Activated CD4-positive, alpha-beta T cell treated with anti-CD3 and anti-CD28 coated beads for 1 hour (primary cell): ENCODE measurements around the gene DPEP1.
"Not testable (repeated sequence)": the region's sequence is repeated elsewhere in the genome, so short reads cannot be mapped to it uniquely, and the experiment has no call there.

ENCODE experiments used
- DNase-seq: peaks from one replicate; pipeline ENCODE4 v3.0.0-alpha.2; 2020

The DPEP1 gene

DNA sequence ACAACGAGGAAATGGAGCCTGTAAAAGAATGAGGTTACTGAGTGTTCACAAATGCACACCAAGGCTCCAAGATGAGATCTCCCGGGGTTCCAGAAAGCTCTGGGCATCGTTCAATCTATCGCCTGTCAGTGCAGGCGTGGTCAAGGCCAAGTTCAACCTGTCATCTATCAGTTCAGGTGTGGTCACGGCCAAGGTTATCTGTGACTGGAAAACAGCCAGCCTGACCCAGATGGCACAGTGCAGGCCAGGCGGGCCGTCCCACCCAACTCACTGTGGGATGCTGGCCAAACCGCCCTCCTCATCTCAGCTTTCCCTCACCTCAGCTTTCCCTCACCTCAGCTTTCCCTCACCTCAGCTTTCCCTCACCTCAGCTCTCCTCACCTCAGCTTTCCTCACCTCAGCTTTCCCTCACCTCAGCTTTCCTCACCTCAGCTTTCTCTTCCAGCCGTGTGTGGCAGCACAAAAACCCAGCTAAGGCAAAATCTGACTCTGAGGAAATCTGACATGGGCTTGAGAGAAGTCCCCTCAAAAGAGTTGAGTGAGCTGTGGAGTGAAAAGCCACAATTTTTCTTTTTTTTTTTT, 41.7 kb downstream of the DPEP1 start:
- DNase-seq: no peak

DNA sequence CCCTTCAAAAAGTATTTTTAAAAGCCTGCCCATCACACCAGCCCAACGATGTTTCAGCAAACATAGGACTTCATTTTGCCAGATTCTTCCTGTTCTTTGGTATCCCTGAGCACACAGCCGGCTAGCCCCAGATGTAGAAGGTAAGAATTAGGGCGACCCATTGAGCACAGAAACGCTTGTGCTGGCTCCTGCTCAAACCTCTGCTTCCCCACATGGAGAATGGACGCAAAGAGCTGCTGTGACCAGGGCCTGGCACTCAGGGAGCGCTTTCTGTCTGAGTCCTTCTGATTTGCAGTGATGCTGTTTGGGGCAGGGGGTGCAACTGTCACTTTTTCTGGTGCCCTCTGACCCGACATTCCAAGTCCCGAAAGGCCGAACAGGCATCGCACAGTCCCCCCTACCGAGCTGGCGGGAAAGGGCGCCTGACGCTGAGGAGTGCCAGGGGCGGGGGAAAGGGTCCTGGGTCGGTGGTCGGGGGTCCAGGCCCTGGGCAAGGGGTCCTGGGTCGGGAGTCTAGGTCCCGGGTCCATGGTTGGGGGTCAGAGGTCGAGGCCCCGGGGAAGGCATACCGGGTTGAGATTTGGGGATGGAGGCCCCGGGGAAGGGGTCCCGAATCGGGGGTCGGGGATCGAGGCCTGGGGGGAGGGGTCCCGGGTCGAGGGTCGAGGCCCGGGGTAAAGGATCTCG, 43.1 kb downstream of the DPEP1 start:
- DNase-seq: no peak

DNA sequence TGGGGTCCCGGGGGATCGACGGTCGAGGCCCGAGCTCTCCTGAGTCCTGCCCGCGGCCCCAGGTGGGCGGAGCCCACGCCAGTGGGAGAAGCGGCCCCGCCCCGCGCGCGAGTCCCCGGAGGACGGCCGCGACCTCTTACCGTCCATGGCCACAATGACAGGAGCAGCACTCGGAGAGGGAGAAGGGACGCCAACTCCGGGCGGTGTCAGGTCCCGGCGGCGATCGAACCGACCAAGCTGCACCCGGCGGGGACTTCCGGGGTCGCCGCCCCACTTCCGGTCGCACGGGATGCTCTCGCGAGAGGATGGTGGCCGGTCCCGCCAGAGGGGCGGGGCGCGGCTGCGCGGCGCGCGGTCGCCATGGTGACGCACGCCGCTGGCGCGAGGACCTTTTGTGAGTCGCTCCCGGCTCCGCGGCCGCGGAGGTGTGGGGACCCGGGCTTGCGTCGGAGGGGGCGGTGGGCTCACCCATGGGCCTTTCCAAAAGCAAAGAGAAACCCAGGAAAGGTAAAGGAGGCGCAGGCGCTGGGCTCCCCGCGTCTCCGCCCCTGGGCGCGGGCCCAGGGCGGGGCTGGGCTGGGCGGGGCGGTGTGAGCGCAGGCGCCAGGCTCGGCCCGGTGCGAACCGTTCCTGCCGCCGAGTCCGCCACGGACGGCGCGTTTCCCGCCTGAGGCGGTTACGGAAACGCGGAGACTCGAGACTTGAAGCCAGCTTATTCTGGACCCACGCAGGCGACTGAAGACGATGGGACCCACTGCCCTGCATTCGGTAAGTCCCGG, 44.2 kb downstream of the DPEP1 start, which contains the start of the genes CHMP1A and SPATA33:
Gene CHMP1A (minus strand): TSS at position 267 of the 779 bp plus-strand sequence. CDS start 120 bp downstream, at position 147.
Gene SPATA33 (plus strand): TSS at position 395 of the 779 bp plus-strand sequence. CDS start 76 bp downstream, at position 471.
- peak; percentile 88 for DNase-seq

DNA sequence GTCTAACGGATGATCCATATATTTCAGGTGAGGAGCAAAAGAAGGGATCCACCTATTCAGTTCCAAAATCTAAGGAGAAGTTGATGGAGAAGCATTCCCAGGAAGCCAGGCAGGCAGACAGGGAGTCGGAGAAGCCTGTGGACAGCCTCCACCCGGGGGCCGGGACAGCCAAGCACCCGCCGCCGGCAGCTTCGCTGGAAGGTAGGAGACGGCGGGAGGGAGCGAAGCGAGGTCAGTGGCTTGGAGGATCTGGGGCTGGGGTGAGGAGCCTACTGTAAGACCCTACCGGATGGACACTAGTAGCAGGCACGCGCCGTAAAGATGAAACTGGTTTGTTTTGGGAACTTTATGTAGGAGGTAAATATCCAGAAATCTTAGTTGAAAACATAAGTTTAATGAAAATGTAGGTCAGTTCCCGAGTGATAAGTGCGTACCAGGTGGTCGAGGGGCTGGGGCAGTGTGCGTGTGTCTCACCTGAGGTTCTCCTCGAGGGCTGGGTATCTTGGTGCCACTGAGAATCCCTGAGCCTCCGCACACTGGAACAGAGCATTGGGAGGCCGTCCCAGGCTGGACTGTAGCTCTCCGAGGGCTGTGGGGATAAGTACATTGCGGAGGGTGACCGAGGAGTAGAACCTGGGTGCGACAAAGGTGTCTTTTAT, 44.9 kb downstream of the DPEP1 start:
- no peak for DNase-seq

DNA sequence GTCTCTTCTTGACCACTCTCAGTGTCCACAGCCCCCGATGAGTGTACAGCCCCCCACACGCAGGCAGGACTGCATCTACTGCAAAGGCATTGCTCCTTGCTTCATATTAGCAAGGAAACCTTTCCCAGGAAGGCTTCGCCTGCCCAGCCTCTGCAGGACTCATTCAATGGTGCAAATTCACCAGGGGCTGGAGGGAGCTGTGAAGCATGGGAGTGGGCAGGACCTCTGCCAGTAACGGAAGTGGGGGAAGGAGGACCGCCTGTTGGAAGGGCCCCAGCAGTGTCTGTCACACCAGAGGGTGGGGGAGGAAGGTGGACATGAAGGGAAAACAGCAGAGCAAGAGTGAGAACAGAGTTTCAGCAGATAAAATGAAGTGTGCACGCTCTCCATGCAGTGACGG, 46.7 kb downstream of the DPEP1 start:
- DNase-seq: no peak

DNA sequence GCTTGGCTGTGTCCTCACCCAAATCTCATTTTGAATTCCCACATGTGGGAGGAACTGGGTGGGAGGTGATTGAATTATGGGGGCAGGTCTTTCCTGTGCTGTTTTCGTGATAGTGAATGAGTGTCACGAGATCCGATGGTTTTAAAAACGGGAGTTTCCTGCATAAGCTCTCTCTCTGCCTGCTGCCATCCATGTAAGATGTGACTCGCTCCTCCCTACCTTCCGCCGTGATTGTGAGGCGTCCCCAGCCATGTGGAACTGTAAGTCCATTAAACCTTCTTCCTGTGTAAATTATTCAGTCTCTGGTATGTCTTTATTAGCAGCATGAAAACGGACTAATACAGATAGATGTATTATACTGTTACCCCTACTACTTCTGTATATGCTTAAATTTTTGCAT, 47.8 kb downstream of the DPEP1 start:
- no peak for DNase-seq

DNA sequence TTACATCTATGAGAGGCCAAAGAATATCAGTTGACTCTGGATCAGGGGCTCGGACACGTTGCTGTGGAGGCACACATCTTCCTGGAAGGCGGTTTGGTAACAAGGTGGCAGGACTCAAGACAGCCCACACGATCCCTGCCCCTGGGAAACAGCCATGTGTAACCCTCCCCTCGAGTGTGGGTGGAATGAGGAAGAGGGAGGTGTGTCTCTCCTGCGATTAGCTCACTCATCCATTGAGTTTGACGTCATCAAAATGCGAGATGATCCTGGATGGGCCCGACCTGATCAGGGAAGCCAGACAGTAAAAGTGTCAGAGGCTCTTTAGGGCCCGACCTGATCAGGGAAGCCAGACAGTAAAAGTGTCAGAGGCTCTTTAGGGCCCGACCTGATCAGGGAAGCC, 50.8 kb downstream of the DPEP1 start:
- DNase-seq: not testable (repeated sequence)

DNA sequence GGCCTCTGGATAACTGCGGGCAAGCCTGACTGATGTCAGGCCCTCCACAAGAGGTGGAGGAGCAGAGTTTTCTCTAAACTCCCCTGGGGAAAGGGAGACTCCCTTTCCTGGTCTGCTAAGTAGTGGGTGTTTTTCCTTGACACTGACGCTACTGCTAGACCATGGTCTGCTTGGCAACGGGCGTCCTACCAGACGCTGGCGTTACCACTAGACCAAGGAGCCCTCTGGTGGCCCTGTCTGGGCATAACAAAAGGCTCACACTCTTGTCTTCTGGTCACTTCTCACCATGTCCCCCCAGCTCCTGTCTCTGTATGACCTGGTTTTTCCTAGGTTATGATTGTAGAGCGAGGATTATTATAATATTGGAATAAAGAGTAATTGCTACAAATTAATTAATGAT, 53.6 kb downstream of the DPEP1 start:
- not testable (repeated sequence) for DNase-seq

DNA sequence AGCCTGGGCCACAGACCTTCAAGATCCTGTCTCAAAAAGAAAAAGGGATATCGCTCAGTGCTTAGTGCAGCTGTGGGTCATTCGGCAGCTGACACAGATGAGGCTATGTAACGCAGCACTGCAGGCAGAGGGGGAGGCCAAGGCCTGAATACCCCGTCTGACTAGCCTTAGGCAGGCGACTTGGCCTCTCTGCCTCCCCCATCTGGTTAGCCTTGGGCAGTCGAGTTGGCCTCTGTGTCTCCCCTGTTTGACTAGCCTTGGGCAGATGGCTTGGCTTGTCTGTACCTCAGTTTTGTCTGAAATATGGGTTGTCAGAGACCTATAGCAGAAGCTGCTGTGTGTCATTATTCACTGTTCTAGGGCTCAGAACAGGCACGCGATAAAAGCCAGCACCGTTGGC, 54.2 kb downstream of the DPEP1 start:
- no peak for DNase-seq

DNA sequence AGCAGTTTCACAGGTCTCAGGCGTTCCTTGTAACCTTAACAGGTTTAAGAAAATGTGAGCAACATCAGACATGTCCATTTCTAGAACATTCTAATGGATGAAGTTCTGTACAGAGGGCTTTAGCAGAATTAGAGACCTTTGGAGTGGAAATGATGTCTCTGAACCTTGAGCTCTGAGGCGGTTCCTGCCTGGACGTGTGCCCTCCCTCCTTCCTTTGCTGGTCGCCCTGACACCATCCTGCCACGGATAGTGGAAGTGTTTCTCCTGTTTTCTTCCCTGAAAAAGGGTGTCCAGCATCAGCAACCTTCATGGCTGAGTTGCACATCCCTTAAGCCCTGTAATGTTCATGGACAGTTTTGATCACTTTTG, 55.3 kb downstream of the DPEP1 start:
- no peak for DNase-seq

DNA sequence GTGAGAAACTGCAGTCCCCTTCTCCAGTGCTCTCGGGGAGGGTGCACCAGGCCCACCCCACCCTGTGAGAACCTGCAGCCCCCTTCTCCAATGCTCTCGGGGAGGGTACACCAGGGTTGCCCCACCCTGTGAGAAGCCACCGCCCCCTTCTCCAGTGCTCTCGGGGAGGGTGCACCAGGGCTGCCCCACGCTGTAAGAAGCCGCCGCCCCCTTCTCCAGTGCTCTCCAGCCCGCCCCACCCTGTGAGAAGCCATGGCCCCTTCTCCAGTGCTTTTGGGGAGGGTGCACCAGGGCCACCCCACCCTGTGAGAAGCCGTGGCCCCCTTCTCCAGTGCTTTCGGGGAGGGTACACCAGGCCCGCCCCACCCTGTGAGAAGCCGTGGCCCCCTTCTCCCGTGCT, 56.3 kb downstream of the DPEP1 start:
- no peak for DNase-seq

DNA sequence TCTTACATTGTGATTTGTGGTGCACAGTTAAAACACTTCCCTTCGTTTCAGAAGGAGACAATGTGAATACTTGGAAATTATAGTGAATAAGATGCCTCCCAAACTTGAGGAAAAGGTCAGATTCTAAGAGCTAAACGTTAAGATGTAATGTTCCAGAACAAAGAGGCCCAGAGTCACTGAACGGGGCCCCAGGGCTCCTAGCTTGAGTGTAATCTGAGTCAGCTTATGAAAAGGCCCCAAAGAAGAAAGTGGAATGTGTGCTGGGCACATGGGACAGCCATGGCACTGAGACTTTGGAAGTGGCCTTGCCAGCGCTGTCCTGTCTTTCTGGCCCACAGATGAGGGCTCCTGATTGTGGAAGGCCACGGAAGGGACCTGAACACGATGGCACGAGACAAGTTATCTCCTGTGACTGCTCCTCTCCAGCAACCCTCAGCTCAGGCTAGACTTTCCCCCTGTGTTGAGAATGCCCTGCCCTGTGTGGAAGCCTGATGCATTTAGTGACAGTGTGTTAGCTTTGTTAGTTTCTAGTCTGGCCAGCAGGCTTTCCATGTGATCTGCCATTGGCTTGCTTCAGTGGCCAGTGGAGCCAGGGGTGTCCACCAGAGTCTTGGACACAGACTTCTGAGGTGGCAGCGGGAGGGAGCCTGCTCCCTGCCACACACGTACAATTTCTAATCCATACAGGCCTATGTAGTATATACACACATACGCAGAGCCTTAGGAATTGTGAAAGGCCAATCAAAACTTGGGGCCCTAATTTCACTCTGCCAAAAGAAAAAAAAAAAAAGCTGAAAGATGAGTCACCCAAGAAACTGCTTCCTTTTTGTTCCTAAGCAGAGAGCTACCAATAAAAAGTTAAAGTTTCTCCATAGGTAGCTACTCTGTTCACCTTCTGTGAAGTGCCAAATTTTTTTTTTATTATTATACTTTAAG, 57.3 kb downstream of the DPEP1 start:
- no peak for DNase-seq

DNA sequence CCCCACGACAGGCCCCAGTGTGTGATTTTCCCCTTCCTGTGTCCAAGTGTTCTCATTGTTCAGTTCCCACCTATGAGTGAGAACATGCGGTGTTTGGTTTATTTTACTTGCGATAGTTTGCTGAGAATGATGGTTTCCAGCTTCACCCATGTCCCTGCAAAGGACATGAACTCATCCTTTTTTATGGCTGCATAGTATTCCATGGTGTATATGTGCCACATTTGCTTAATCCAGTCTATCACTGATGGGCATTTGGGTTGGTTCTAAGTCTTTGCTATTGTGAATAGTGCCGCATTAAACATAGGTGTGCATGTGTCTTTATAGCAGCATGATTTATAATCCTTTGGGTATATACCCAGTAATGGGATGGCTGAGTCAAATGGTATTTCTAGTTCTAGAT, 58.1 kb downstream of the DPEP1 start:
- not testable (repeated sequence) for DNase-seq

DNA sequence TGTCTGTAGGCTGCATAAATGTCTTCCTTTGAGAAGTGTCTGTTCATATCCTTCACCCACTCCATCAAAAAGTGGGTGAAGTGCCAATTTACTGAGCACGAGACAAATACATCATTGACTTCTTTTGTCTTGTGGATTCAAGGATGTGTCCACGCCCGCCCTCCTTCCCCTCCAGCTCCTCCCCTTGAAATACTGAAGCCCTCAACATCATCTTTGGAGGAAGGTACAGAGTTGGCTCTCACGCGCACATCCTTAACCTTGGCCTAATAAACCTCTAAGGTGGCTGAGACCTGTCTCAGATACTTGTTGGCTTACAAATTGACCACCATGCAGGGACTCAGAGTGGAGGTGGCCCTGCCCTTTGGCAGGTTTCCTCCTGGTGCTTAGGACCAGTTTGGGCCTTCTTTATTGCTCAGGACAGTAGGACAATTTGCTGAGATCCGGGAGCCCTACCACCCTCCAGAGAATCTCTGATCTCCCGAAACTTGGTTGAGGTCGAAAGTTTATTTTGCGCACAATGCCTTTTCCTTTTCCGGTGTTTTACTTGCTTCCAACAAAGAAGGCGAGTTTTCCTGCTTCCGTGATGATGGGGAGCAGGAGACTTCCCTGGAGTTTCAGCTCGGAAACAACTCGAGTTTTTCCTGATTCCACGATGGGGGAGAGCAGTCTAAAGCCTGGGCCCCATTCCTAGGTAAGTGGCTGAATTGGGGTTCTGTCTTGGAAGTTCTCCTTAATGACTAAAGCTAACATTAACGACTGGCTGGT, 58.9 kb downstream of the DPEP1 start:
- DNase-seq: no peak

DNA sequence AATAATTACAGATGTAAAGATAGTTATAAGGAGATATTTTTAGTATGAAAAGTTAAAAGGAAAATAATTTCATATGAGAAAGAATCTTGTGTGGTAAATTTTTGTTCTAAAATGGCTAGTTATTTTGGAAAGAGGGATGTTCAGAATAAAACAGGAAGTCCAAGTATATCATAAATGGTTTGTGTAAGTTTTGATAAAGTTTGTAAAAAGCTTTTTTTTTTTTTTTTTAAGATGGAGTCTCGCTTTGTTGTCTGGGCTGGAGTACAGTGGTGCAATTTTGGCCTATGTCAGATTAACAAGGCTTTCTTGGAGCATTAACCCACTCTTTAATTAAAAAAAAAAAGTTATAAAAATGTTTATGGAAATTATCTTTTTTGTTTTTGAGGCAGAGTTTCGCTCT, 64.8 kb downstream of the DPEP1 start:
- no peak for DNase-seq

DNA sequence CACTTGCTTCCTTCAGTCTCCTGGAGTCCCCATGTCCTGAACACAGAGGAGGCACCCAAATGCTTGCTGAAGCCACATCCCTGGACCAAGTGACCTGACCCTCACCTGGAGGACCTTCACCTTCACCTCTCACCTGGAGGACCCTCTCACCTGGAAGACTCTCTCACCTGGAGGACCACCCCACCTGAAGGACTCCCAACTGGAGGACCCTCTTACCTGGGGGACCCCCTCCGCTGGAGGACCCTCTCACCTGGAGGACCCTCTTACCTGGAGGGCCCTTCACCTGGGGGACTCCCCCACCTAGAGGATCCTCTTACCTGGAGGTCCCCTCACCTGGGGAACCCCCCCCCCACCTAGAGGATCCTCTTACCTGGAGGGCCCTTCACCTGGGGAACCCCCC, 72.5 kb downstream of the DPEP1 start:
- no peak for DNase-seq

DNA sequence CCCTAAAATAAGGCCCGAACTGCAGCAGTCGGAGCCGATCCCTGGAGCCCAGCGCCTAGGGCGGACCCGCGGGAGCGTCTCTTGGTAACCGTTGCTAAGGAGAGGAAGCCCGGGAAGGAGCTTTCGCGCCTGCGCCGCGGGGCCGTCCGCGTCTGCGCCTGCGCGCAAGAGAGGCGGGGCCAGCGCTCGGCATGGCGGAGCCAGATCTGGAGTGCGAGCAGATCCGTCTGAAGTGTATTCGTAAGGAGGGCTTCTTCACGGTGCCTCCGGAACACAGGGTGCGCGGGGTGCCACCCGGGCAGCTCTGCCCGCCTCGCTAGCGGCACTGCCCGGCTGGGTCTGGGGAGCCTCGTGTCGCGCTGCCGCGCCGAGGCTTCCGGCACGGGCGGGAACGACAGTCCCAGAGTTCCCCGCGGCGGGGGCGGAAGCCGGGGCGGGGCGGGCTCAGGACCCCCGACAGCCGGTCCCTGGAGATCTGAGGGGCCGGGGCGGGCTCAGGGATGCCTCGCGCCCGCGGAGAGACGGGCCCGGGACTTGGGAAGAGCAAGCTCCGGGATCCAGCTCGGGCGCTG, 73.2 kb downstream of the DPEP1 start, which contains the start of gene CDK10:
Gene CDK10 (plus strand): TSS at position 170 of the 572 bp plus-strand sequence. CDS start 22 bp downstream, at position 192.
- peak; percentile 87 for DNase-seq

DNA sequence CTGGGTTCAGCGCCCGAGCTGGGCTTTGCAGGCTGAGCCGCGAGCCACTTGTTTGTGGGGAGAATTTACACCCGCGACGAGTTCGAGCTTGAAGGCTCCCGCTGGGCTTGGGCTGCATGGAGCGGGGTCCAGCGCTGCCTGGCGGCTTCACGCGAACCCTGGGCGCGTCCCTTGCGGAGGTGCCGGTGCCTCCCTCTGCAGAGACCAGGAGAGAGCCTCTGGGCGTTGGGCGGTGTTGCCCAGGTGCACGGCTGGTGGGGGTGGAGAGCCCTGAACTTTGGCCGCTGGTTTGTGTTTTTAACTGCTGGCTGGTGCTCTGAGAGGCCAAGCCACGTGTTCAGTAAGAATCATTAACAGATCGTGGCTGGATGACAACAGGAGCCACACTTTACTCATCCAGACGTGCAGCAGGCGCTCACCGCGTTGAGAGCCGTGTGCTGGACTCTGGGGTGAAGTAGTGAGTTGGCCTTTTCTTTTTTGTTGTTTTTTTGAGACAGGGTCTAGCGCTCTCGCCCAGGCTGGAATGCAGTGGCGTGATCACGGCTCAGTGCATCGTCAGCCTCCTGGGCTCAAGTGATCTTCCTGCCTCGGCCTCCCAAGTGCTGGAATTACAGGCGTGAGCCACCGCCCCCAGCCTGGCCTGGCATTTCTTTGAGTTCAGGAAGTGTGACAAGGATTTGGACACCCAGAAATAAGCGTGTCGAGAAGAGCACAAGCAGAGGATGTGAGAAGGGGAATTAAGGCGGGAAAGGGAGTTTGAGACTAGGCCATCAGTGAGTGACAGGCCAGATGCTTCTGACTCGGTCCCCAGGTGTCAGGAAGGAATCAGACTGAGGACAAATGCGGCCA, 73.9 kb downstream of the DPEP1 start:
- no peak for DNase-seq
